ENCODE measurements around the gene MAPKAP1. TPM values are rescaled to one million over a fixed set of nuclear protein-coding genes. Genes with fewer than 3 reads are reported as not detected.

Gene MAPKAP1
- total and polyA plus RNA-seq, 2 experiments from 2014 or later = 66.7 to 85.6 TPM

GRCh38 chr9:125744616-125745015 is 37.6 kb upstream of the MAPKAP1 start:
- Histone ChIP-seq H3K36me3 (no peaks in the 10 kb centered on the region), H3K4me1 (ENCODE audit: low read depth) (no peaks in the 10 kb centered on the region), H3K4me3 (no peak overlapping the region), H3K27me3 (no peaks in the 10 kb centered on the region), H3K9me3 (ENCODE audit: low read depth) (no peaks in the 10 kb centered on the region), H3K27ac (no peak overlapping the region)
- TF ChIP-seq CTCF (IDR thresholded peaks at IDR 0.05; ENCODE audit: low read depth, low read length) = no peak
- DNase-seq (ENCODE audit: low read depth in 1 of 2, low spot score in 1 of 2) = peak in 1 of 2 donors; percentile 54

DNA sequence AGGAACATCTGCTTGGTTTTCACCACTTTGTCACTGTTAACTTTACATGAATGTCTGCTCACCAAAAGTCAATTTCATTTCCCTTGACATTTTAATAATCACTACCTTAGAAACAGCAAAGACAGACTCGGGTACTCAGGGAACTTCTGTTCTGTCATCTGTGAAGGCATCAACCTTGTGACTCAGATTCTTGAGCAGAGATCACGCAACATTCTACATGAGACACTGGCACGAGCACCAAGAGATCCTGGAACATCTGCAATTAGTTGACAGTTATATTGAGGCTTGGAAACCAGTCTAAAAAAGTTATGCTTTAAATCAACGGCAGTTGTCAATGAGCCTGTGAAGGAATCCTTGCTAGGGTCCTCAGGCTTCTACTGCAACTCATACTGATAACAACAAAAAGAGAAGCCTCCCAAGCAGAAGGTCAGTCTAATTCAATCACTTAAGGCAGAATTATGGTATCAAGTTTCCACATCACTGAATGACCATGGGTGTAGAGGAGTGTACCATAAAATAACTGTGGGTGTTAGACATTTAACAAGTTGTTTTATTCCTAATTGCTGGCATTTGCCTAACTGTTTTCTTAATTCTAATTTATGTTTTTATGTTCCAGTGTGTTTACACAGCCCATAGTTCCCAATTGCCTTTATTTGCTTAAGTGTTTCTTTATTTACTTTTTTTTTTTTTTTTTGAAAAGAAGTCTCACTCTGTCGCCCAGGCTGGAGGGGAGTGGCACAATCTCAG is 36.8 kb upstream of the MAPKAP1 start:
- Histone ChIP-seq H3K4me1 (ENCODE audit: low read depth) (no peaks in the 10 kb centered on the region), H3K27ac (no peak overlapping the region), H3K36me3 (no peaks in the 10 kb centered on the region), H3K4me3 (no peak overlapping the region), H3K27me3 (no peaks in the 10 kb centered on the region), H3K9me3 (ENCODE audit: low read depth) (no peaks in the 10 kb centered on the region)
- no peak for DNase-seq (ENCODE audit: low read depth in 1 of 2, low spot score in 1 of 2)
- no peak for TF ChIP-seq CTCF (IDR thresholded peaks at IDR 0.05; ENCODE audit: low read depth, low read length)

GRCh38 chr9:125742657-125743056 is 35.6 kb upstream of the MAPKAP1 start:
- Histone ChIP-seq H3K36me3 (no peaks in the 10 kb centered on the region), H3K9me3 (ENCODE audit: low read depth) (no peaks in the 10 kb centered on the region), H3K4me1 (ENCODE audit: low read depth) (no peaks in the 10 kb centered on the region), H3K4me3 (no peak overlapping the region), H3K27me3 (no peaks in the 10 kb centered on the region), H3K27ac (no peak overlapping the region)
- no peak for TF ChIP-seq CTCF (IDR thresholded peaks at IDR 0.05; ENCODE audit: low read depth, low read length)
- DNase-seq (ENCODE audit: low read depth in 1 of 2, low spot score in 1 of 2) = no peak

DNA sequence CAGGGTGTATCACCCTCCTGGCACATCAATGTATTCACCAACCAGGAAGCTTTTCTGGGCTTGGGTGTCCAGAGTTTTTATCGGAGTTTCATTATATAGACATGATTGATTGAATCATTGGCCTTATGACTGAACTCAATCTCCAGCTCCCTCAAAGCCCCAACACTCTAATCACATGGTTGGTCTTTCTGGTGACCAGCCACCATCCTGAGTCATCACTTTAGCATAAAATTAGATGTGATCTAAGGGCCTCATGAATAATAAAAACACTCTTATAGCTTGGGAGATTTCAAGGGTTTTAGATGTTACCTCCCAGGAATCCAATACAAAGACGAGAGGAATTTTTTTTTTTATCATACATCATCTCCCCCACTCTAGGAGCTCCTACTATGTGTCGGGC is 32.4 kb upstream of the MAPKAP1 start:
- TF ChIP-seq CTCF (IDR thresholded peaks at IDR 0.05; ENCODE audit: low read depth, low read length) = no peak
- H3K27ac ChIP-seq = no peak overlapping the region
- no peaks in the 10 kb centered on the region for H3K27me3 ChIP-seq
- H3K4me3 ChIP-seq = no peak overlapping the region
- DNase-seq (ENCODE audit: low read depth in 1 of 2, low spot score in 1 of 2) = no peak
- no peaks in the 10 kb centered on the region for H3K36me3 ChIP-seq
- no peaks in the 10 kb centered on the region for H3K9me3 ChIP-seq (ENCODE audit: low read depth)
- H3K4me1 ChIP-seq (ENCODE audit: low read depth) = no peaks in the 10 kb centered on the region

DNA sequence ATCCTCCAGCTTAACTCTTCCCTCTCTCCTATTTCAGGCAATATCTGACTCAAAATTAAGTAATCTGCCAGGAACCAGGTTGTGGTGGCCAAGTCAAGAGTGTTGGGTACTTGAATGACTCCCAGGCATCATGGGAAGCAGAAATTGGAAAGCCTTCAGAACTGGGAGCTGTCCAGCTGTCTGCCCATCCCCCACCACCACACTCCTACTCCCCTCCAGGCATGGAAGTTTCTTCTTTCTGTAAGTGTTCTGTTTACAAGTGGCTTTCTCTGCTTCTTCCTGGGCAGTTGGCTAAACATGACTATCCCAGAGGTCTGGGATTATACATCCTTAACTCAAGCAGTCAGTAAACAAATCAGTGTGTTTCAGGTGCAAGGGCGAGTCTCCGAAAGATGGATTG is 25.6 kb upstream of the MAPKAP1 start:
- DNase-seq (ENCODE audit: low read depth in 1 of 2, low spot score in 1 of 2) = peak in 1 of 2 donors; percentile 81
- Histone ChIP-seq H3K4me3 (no peak overlapping the region), H3K27me3 (no peaks in the 10 kb centered on the region), H3K36me3 (no peaks in the 10 kb centered on the region), H3K4me1 (ENCODE audit: low read depth) (no peaks in the 10 kb centered on the region), H3K9me3 (ENCODE audit: low read depth) (no peaks in the 10 kb centered on the region), H3K27ac (no peak overlapping the region)
- no peak for TF ChIP-seq CTCF (IDR thresholded peaks at IDR 0.05; ENCODE audit: low read depth, low read length)

All from cardiac muscle cell (in vitro differentiated cells and primary cell).